Loucy (cell line): Measurements from ENCODE around the gene PPP6C.

Experiments
- H2AFZ ChIP-seq: fragments of 200-600 bp; sonication (generic); 2 replicates; pipeline ENCODE4 v1.6.0; 2016; ENCODE audit warnings: antibody characterized with exemption, mild to moderate bottlenecking, low read length, moderate library complexity
- H3F3A ChIP-seq: fragments of 200-600 bp; 2 replicates; pipeline ENCODE4 v1.6.0; 2016; ENCODE audit warnings: antibody characterized with exemption, low read depth, mild to moderate bottlenecking
- H3K27me3 ChIP-seq: fragments of 200-600 bp; sonication (generic); 2 replicates; pipeline ENCODE4 v1.6.1; 2014; ENCODE audit warnings: low read length, mild to moderate bottlenecking; ENCODE audit not compliant: insufficient read depth, poor library complexity, severe bottlenecking
- H3K36me3 ChIP-seq: fragments of 200-600 bp; sonication (generic); 2 replicates; pipeline ENCODE4 v1.6.1; 2016; ENCODE audit warnings: low read length; ENCODE audit not compliant: insufficient read depth
- H3K4me1 ChIP-seq: fragments of 200-600 bp; sonication (generic); 2 replicates; pipeline ENCODE4 v1.5.1; 2014; ENCODE audit warnings: low read length, mild to moderate bottlenecking; ENCODE audit not compliant: insufficient read depth, poor library complexity, severe bottlenecking
- H3K4me2 ChIP-seq: fragments of 200-600 bp; sonication (generic); 2 replicates; pipeline ENCODE4 v1.6.0; 2014; ENCODE audit warnings: antibody characterized with exemption, low read length, low read depth, mild to moderate bottlenecking; ENCODE audit not compliant: poor library complexity, severe bottlenecking
- H3K4me3 ChIP-seq: fragments of 200-600 bp; sonication (generic); 2 replicates; pipeline ENCODE4 v1.5.1; 2014; ENCODE audit warnings: low read length, mild to moderate bottlenecking, mixed read lengths; ENCODE audit not compliant: poor library complexity, severe bottlenecking
- H3K79me2 ChIP-seq: fragments of 200-600 bp; sonication (generic); 2 replicates; pipeline ENCODE4 v1.6.1; 2014; ENCODE audit warnings: low read length; ENCODE audit not compliant: insufficient read depth
- H3K9ac ChIP-seq: fragments of 200-600 bp; sonication (generic); 2 replicates; pipeline ENCODE4 v1.6.0; 2014; ENCODE audit warnings: mild to moderate bottlenecking, low read depth, low read length, moderate library complexity; ENCODE audit not compliant: poor library complexity, severe bottlenecking
- H3K9me2 ChIP-seq: fragments of 200-600 bp; sonication (generic); replicated peaks from 2 replicates; pipeline ENCODE4 v1.6.1; 2016; ENCODE audit warnings: low read depth, low read length, mixed read lengths
- H3K9me3 ChIP-seq: fragments of 200-600 bp; sonication (generic); 2 replicates; pipeline ENCODE4 v1.6.1; 2014; ENCODE audit warnings: mild to moderate bottlenecking, antibody characterized with exemption, low read length, low read depth; ENCODE audit not compliant: insufficient read depth
- H4K20me1 ChIP-seq: fragments of 200-600 bp; sonication (generic); 2 replicates; pipeline ENCODE4 v1.6.0; 2014; ENCODE audit warnings: antibody characterized with exemption, low read length, mild to moderate bottlenecking; ENCODE audit not compliant: insufficient read depth, poor library complexity, severe bottlenecking
- EZH2phosphoT487 ChIP-seq: fragments of 200-600 bp; IDR thresholded peaks from 2 replicates; pipeline ENCODE4 v1.6.1; 2018; ENCODE audit warnings: antibody characterized with exemption, mild to moderate bottlenecking, moderate library complexity, borderline replicate concordance
- TF ChIP-seq, protein P1 (sequence below): fragments of 200-600 bp; sonication (generic); conservative IDR thresholded peaks from 2 replicates; pipeline ENCODE4 v1.5.1; 2014; ENCODE audit warnings: mild to moderate bottlenecking, antibody characterized with exemption, low read length

PPP6C gene

DNA sequence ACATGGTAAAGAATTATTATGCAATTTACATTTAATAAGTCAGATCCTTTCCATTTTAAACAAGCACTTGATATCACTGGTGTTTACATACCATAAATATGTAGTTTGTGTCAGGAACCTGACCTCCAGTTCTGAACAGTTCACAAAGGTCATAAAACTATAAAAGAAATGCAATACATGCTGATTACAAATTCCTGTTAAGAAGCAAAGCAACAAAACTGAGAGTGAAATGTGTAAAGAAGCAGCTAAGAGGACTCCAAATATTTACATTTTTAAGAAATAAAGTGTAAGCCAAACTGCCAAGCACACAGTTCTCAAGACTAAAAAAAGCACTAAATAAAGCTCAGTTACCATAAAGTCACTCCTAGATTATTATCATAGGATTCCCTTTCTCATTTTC lies 28.9 kb downstream of the PPP6C start:
- Histone ChIP-seq H2AFZ (no peak overlapping the region), H3K79me2 (peaks cover 24% of the 10 kb centered on the region; the same call in 1 of the 2 replicates), H3K4me3 (no peak overlapping the region), H3K9ac (no peak overlapping the region), H3K4me1 (no peaks in the 10 kb centered on the region), H3K27me3 (no peaks in the 10 kb centered on the region), H3K9me3 (no peaks in the 10 kb centered on the region), H3K4me2 (no peak overlapping the region), H4K20me1 (no peaks in the 10 kb centered on the region), H3K9me2 (no peaks in the 10 kb centered on the region), H3F3A (no peaks in the 10 kb centered on the region), H3K36me3 (peaks cover 38% of the 10 kb centered on the region; the same call in 1 of the 2 replicates)
- TF ChIP-seq EZH2phosphoT487: no peak

DNA sequence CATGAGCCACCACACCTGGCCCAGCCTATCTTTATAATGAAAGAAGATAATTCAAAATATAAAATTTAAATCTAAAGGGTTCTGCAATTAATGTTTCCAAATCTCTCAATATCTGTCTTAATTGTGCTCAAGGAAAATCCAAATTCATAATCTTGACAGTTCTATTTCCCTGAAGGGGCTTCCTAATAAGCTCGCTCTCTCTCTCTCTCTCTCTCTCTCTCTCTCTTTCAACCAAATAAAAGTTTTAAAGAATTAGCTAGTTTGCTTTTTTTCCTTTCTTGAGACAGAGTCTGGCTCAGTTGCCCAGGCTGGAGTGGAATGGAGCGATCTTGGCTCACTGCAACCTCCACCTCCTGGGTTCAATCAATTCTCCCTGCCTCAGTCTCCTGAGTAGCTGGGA lies 33.1 kb downstream of the PPP6C start:
- Histone ChIP-seq H3K4me1 (no peaks in the 10 kb centered on the region), H4K20me1 (no peaks in the 10 kb centered on the region), H3K4me3 (no peak overlapping the region), H2AFZ (no peak overlapping the region), H3K27me3 (no peaks in the 10 kb centered on the region), H3K9ac (no peak overlapping the region), H3K4me2 (no peak overlapping the region), H3K79me2 (peaks cover 9% of the 10 kb centered on the region; the same call in 1 of the 2 replicates), H3K9me3 (no peaks in the 10 kb centered on the region), H3K36me3 (peaks cover 57% of the 10 kb centered on the region), H3K9me2 (no peaks in the 10 kb centered on the region), H3F3A (no peaks in the 10 kb centered on the region)
- no peak for TF ChIP-seq EZH2phosphoT487
- TF ChIP-seq, protein P1, sequence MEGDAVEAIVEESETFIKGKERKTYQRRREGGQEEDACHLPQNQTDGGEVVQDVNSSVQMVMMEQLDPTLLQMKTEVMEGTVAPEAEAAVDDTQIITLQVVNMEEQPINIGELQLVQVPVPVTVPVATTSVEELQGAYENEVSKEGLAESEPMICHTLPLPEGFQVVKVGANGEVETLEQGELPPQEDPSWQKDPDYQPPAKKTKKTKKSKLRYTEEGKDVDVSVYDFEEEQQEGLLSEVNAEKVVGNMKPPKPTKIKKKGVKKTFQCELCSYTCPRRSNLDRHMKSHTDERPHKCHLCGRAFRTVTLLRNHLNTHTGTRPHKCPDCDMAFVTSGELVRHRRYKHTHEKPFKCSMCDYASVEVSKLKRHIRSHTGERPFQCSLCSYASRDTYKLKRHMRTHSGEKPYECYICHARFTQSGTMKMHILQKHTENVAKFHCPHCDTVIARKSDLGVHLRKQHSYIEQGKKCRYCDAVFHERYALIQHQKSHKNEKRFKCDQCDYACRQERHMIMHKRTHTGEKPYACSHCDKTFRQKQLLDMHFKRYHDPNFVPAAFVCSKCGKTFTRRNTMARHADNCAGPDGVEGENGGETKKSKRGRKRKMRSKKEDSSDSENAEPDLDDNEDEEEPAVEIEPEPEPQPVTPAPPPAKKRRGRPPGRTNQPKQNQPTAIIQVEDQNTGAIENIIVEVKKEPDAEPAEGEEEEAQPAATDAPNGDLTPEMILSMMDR: no peak

DNA sequence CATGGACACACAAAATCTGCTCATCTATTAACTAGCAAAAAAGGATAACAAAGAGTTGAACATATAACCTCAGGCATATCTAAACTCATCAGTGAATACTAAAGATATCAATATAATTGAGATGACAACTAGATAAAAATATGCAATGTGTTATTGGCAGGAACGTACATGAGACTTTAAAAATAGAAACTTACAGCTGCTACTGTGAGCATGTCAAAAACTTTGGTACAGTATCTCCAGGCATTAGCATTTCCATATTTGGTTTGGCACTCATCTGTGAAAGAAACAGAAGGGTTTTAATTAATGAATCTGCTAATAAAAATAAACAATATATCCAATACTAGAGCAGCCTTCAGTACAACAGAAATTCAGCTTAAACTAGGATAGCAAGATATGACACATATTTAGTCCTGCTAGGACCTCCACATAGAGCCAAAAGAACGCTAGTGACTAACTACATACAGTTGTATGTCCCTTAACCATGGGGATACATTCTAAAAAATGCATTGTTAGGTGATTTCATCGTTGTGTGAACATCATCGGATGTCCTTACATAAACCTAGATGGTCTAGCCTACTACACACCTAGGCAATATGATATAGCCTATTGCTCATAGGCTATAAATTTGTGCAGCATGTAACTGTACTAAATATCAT lies 35.8 kb downstream of the PPP6C start:
- Histone ChIP-seq H3K27me3 (no peaks in the 10 kb centered on the region), H3K79me2 (no peaks in the 10 kb centered on the region), H3K4me1 (no peaks in the 10 kb centered on the region), H3K9me3 (no peaks in the 10 kb centered on the region), H4K20me1 (no peaks in the 10 kb centered on the region), H2AFZ (no peak overlapping the region), H3K9me2 (no peaks in the 10 kb centered on the region), H3K36me3 (peaks cover 76% of the 10 kb centered on the region), H3K4me3 (no peak overlapping the region), H3F3A (no peaks in the 10 kb centered on the region), H3K9ac (no peak overlapping the region), H3K4me2 (no peak overlapping the region)
- TF ChIP-seq, protein P1: no peak
- no peak for TF ChIP-seq EZH2phosphoT487

DNA sequence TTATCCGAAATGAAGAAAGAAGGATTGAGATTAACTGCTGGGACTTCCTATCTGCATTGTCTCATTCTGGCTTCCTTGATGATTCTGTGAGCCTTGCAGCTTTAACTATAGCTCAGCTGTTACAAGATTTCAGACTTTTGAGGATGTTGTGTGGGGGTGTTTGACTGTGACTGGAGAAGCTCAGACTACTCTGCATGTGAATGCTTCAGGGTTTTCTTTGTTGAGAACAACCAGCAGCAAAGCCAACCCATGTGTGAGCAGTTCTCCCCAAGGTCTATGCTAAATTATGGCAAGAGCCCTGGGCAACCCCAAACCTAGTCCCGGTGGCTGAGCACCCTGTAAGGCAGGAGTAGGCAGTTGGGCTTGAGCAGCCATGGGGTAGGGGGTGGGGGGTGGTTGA lies 37.9 kb downstream of the PPP6C start:
- Histone ChIP-seq H3F3A (no peaks in the 10 kb centered on the region), H3K36me3 (peaks cover 68% of the 10 kb centered on the region), H3K9me3 (no peaks in the 10 kb centered on the region), H3K4me2 (no peak overlapping the region), H3K9me2 (no peaks in the 10 kb centered on the region), H3K4me3 (no peak overlapping the region), H3K79me2 (no peaks in the 10 kb centered on the region), H4K20me1 (no peaks in the 10 kb centered on the region), H3K27me3 (no peaks in the 10 kb centered on the region), H3K4me1 (no peaks in the 10 kb centered on the region), H2AFZ (no peak overlapping the region), H3K9ac (no peak overlapping the region)
- no peak for TF ChIP-seq EZH2phosphoT487
- TF ChIP-seq, protein P1: no peak
